ENCODE measurements around the gene NPR2. TPM values are rescaled to one million over a fixed set of nuclear protein-coding genes. Genes with fewer than 3 reads are reported as not detected.
A peak's percentile ranks its signal among the peaks of the same experiment; 100 is the strongest.

The NPR2 gene
- polyA plus RNA-seq, 2 donors: 3.8 to 5.1 TPM

DNA sequence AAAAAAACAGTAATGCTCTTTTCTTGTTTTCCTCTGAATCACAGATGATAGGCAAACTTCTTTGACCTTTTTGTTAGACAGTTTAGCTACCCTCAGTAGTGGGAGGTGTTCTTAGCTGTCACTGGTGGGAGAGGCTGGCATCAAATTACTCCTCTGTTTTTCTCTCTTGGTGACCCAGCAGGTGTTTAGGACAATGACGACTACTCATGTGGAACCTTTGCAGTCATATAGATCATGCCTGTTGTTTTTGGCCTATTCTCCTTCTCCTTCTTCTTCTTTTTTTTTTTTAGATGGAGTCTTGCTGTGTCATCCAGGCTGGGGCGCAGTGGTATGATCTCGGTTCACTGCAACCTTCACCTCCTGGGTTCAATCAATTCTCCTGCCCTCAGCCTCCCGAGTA lies 15.4 kb upstream of the NPR2 start:
- no peak overlapping the region for H3K4me3 ChIP-seq (ENCODE audit: low read depth in 1 of 2, low read length in 2 of 2)
- H3K27me3 ChIP-seq (ENCODE audit: control insufficient read depth in 1 of 2, insufficient read depth in 2 of 2, low read length in 2 of 2): no peaks in the 10 kb centered on the region
- no peaks in the 10 kb centered on the region for H3K9me3 ChIP-seq (ENCODE audit: control insufficient read depth in 2 of 2, insufficient read depth in 1 of 2, low read depth in 1 of 2, low read length in 1 of 2)
- no peaks in the 10 kb centered on the region for H3K4me1 ChIP-seq (ENCODE audit: control insufficient read depth in 2 of 2, insufficient read depth in 2 of 2, low read length in 1 of 2)
- 77 to 85% methylated on average over 4 of the region's 4 CpGs for WGBS, 2 donors
- no peaks in the 10 kb centered on the region for H3K36me3 ChIP-seq (ENCODE audit: control insufficient read depth in 2 of 2, insufficient read depth in 2 of 2, low read length in 1 of 2)
- no peak overlapping the region for H3K27ac ChIP-seq (ENCODE audit: low read depth in 2 of 2, low read length in 1 of 2)

DNA sequence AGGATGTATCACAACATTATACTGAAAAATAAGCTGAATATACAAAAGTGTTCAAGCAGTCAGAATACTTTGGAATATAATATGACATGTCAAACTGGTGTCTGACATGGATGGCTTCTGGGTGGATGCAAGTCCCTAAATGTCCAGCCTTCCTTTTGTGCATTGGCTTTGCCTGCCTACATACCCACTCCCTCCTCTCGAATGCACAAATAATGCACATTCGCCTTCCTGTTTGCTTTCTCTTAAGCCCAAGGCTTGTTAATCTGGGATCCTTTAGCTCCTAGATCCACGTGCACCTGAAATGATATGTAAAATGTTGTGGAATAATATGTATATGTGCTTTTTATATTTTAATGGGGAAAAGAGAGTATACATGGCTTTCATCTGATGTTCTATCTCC lies 12.9 kb upstream of the NPR2 start:
- H3K9me3 ChIP-seq (ENCODE audit: control insufficient read depth in 2 of 2, insufficient read depth in 1 of 2, low read depth in 1 of 2, low read length in 1 of 2): no peaks in the 10 kb centered on the region
- H3K4me1 ChIP-seq (ENCODE audit: control insufficient read depth in 2 of 2, insufficient read depth in 2 of 2, low read length in 1 of 2): no peaks in the 10 kb centered on the region
- 88 to 92% methylated on average over 3 of the region's 3 CpGs for WGBS, 2 donors
- no peaks in the 10 kb centered on the region for H3K27me3 ChIP-seq (ENCODE audit: control insufficient read depth in 1 of 2, insufficient read depth in 2 of 2, low read length in 2 of 2)
- H3K4me3 ChIP-seq (ENCODE audit: low read depth in 1 of 2, low read length in 2 of 2): no peak overlapping the region
- H3K27ac ChIP-seq (ENCODE audit: low read depth in 2 of 2, low read length in 1 of 2): no peak overlapping the region
- H3K36me3 ChIP-seq (ENCODE audit: control insufficient read depth in 2 of 2, insufficient read depth in 2 of 2, low read length in 1 of 2): no peaks in the 10 kb centered on the region

DNA sequence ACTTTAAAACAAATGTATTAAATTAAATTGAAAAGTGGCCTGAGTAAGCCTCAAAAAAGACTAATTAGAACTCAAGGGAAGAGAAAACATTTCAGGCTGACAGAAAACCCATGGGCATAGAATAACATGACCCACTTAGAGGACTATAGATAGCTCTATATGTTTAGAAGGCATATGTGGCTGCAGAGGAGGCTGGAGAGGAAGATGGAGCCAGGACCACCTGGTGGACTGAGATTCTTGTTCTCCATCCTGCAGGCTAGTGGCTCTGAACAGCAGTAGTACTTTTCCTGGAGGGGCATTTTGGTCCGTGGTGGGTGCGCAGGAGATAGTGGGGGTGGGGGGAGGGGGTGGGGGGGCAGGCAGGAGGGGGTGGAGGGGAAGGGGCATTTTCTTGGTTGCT lies 10.3 kb upstream of the NPR2 start:
- Histone ChIP-seq H3K9me3 (ENCODE audit: control insufficient read depth in 2 of 2, insufficient read depth in 1 of 2, low read depth in 1 of 2, low read length in 1 of 2) (no peaks in the 10 kb centered on the region), H3K36me3 (ENCODE audit: control insufficient read depth in 2 of 2, insufficient read depth in 2 of 2, low read length in 1 of 2) (no peaks in the 10 kb centered on the region), H3K4me1 (ENCODE audit: control insufficient read depth in 2 of 2, insufficient read depth in 2 of 2, low read length in 1 of 2) (no peaks in the 10 kb centered on the region), H3K27ac (ENCODE audit: low read depth in 2 of 2, low read length in 1 of 2) (no peak overlapping the region), H3K27me3 (ENCODE audit: control insufficient read depth in 1 of 2, insufficient read depth in 2 of 2, low read length in 2 of 2) (no peaks in the 10 kb centered on the region), H3K4me3 (ENCODE audit: low read depth in 1 of 2, low read length in 2 of 2) (no peak overlapping the region)
- WGBS, 2 donors: 82 to 89% methylated on average over 2 of the region's 2 CpGs

DNA sequence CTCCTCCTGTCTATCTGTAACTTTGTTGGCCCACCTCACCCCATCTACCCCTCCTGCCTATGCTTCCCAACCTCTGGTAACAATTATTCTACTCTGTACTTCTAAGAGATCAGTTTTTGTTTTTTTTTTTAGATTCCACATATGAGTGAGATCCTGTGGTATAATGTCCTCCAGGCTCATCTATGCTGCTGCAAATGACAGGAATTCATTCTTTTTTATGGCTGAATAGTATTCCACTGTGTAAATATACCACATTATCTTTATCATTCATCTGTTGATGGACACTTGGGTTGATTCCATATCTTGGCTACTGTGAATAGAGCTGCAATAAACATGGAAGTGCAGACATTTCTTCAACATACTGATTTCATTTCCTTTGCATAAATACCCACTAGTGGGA lies 8.0 kb upstream of the NPR2 start:
- Histone ChIP-seq H3K27ac (ENCODE audit: low read depth in 2 of 2, low read length in 1 of 2) (no peak overlapping the region), H3K27me3 (ENCODE audit: control insufficient read depth in 1 of 2, insufficient read depth in 2 of 2, low read length in 2 of 2) (no peaks in the 10 kb centered on the region), H3K4me1 (ENCODE audit: control insufficient read depth in 2 of 2, insufficient read depth in 2 of 2, low read length in 1 of 2) (no peaks in the 10 kb centered on the region), H3K36me3 (ENCODE audit: control insufficient read depth in 2 of 2, insufficient read depth in 2 of 2, low read length in 1 of 2) (no peaks in the 10 kb centered on the region), H3K9me3 (ENCODE audit: control insufficient read depth in 2 of 2, insufficient read depth in 1 of 2, low read depth in 1 of 2, low read length in 1 of 2) (no peaks in the 10 kb centered on the region), H3K4me3 (ENCODE audit: low read depth in 1 of 2, low read length in 2 of 2) (no peak overlapping the region)

DNA sequence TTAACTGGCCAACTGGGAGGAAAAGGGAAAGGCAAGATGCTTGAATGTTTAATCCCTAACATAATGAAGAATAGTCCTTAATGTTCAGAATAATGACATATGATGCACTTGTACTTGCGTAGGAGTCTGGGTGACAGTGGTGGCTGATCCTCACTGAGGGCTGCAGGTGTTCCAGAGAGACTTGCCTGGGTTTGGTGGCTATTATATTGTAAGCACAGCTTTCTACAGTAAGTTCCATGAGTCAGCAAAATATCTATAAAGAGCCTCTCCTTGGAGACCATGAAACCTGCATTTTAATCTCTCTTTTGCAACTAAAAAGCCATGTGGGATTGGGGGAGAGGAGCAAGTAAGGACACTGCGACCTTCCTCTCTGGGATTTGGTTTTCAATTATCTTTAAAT lies 1.9 kb upstream of the NPR2 start:
- WGBS, 2 donors: 90 to 93% methylated on average over 2 of the region's 2 CpGs
- H3K27me3 ChIP-seq (ENCODE audit: control insufficient read depth in 1 of 2, insufficient read depth in 2 of 2, low read length in 2 of 2): no peaks in the 10 kb centered on the region
- H3K4me1 ChIP-seq (ENCODE audit: control insufficient read depth in 2 of 2, insufficient read depth in 2 of 2, low read length in 1 of 2): no peaks in the 10 kb centered on the region
- H3K4me3 ChIP-seq (ENCODE audit: low read depth in 1 of 2, low read length in 2 of 2): no peak overlapping the region
- no peak overlapping the region for H3K27ac ChIP-seq (ENCODE audit: low read depth in 2 of 2, low read length in 1 of 2)
- no peaks in the 10 kb centered on the region for H3K9me3 ChIP-seq (ENCODE audit: control insufficient read depth in 2 of 2, insufficient read depth in 1 of 2, low read depth in 1 of 2, low read length in 1 of 2)
- no peaks in the 10 kb centered on the region for H3K36me3 ChIP-seq (ENCODE audit: control insufficient read depth in 2 of 2, insufficient read depth in 2 of 2, low read length in 1 of 2)

DNA sequence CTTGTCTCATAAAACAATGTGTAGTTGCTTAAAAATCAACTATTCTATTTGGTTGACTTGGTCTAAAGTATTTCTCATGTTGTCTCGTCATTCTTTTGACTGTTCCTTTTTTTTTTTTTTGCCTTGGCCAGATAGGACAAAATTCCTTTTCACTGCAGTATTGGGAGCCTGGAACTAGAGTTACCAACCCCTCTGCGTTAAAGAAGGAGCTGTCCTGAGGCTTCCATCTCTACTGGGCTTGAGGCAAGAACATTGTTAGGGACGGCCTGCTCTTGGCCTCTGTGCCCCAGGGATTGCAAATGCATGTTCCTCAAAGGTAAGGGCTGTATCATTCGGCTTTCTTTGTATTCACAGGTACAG lies 1.4 kb upstream of the NPR2 start:
- Histone ChIP-seq H3K4me3 (ENCODE audit: low read depth in 1 of 2, low read length in 2 of 2) (no peak overlapping the region), H3K27ac (ENCODE audit: low read depth in 2 of 2, low read length in 1 of 2) (no peak overlapping the region)
- 33 to 35% methylated on average over 4 of the region's 4 CpGs for WGBS, 2 donors

DNA sequence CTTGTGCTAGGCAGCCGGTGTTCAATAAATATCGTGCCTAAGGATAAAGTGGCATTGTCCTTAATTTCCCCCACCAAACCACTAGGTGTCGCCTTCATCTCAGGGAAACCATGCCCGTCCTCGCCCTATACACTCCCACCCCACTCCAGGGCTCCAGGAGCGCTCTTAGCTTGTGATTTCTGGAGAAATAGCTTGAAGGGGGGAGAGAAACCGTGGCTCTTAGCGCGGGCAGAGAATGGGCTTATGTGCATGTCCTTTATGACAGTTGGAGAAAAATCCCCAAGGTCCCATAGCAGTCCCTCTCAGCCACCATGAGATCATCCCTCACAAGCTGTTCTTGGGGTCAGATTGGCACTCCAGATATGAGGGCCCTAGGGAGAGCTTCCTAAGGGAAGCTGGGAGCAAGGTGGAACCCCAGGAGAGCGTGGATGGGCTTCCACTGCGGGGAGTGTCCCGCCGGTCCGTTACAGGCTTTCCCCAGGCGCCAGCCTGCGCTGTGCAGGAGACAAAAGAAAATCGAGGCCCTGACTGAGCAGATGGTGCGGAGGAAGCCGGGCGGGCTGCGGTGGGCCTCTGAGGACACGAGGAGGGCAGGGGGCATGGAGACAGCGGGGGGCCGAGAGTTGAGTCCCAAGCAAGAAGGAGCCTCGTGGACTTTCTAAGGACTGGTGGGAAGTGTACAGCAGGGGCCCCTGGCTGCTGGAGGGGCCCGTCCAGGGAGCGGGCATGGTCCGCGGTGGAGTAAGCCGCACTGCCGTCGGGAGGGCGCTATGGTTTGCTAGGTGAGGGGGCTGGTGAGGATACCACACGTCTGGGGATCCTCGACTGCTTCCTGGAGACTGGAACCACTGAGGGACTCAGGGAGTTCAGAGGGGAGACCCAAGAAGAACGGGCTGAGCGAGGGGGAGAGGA lies 750 bp upstream of the NPR2 start:
- no peak overlapping the region for H3K4me3 ChIP-seq (ENCODE audit: low read depth in 1 of 2, low read length in 2 of 2)
- peak overlapping the region; percentile 73 to 76 for H3K27ac ChIP-seq (ENCODE audit: low read depth in 2 of 2, low read length in 1 of 2)
- WGBS, 2 donors: 39 to 41% methylated on average over 37 of the region's 37 CpGs
- H3K4me1 ChIP-seq (ENCODE audit: control insufficient read depth in 2 of 2, insufficient read depth in 2 of 2, low read length in 1 of 2): no peaks in the 10 kb centered on the region
- H3K9me3 ChIP-seq (ENCODE audit: control insufficient read depth in 2 of 2, insufficient read depth in 1 of 2, low read depth in 1 of 2, low read length in 1 of 2): no peaks in the 10 kb centered on the region
- H3K27me3 ChIP-seq (ENCODE audit: control insufficient read depth in 1 of 2, insufficient read depth in 2 of 2, low read length in 2 of 2): no peaks in the 10 kb centered on the region
- H3K36me3 ChIP-seq (ENCODE audit: control insufficient read depth in 2 of 2, insufficient read depth in 2 of 2, low read length in 1 of 2): no peaks in the 10 kb centered on the region

More for the DNA sequence above, 1.4 kb upstream of the NPR2 start:
- Histone ChIP-seq H3K4me1 (ENCODE audit: control insufficient read depth in 2 of 2, insufficient read depth in 2 of 2, low read length in 1 of 2) (no peaks in the 10 kb centered on the region), H3K9me3 (ENCODE audit: control insufficient read depth in 2 of 2, insufficient read depth in 1 of 2, low read depth in 1 of 2, low read length in 1 of 2) (no peaks in the 10 kb centered on the region), H3K36me3 (ENCODE audit: control insufficient read depth in 2 of 2, insufficient read depth in 2 of 2, low read length in 1 of 2) (no peaks in the 10 kb centered on the region), H3K27me3 (ENCODE audit: control insufficient read depth in 1 of 2, insufficient read depth in 2 of 2, low read length in 2 of 2) (no peaks in the 10 kb centered on the region)

DNA sequence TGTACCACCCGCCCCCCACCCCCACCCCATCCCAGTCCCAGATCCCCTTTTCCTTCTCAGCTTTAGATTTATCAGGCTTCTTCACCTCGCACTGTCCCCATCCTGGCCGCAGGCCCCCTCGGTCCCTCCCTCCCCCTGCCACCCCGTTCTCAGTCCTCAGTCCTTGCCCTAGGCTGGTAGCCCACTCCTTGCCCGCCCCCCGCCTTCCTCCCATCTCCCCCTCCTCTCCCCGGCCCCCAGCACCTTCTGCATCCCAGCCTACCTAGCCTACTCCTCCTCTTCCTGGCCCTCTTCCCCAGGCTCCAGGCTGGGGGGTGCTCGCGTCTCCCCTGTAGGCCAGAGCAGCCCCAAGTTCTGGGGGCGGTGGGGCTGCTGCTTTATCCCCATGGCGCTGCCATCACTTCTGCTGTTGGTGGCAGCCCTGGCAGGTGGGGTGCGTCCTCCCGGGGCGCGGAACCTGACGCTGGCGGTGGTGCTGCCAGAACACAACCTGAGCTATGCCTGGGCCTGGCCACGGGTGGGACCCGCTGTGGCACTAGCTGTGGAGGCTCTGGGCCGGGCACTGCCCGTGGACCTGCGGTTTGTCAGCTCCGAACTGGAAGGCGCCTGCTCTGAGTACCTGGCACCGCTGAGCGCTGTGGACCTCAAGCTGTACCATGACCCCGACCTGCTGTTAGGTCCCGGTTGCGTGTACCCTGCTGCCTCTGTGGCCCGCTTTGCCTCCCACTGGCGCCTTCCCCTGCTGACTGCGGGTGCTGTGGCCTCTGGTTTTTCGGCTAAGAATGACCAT lies 828 bp downstream of the NPR2 start:
- 83 to 86% methylated on average over 32 to 34 of the region's 34 CpGs for WGBS, 2 donors
- no peaks in the 10 kb centered on the region for H3K27me3 ChIP-seq (ENCODE audit: control insufficient read depth in 1 of 2, insufficient read depth in 2 of 2, low read length in 2 of 2)
- no peak overlapping the region for H3K4me3 ChIP-seq (ENCODE audit: low read depth in 1 of 2, low read length in 2 of 2)
- H3K4me1 ChIP-seq (ENCODE audit: control insufficient read depth in 2 of 2, insufficient read depth in 2 of 2, low read length in 1 of 2): no peaks in the 10 kb centered on the region
- no peaks in the 10 kb centered on the region for H3K9me3 ChIP-seq (ENCODE audit: control insufficient read depth in 2 of 2, insufficient read depth in 1 of 2, low read depth in 1 of 2, low read length in 1 of 2)
- no peaks in the 10 kb centered on the region for H3K36me3 ChIP-seq (ENCODE audit: control insufficient read depth in 2 of 2, insufficient read depth in 2 of 2, low read length in 1 of 2)
- H3K27ac ChIP-seq (ENCODE audit: low read depth in 2 of 2, low read length in 1 of 2): no peak overlapping the region

DNA sequence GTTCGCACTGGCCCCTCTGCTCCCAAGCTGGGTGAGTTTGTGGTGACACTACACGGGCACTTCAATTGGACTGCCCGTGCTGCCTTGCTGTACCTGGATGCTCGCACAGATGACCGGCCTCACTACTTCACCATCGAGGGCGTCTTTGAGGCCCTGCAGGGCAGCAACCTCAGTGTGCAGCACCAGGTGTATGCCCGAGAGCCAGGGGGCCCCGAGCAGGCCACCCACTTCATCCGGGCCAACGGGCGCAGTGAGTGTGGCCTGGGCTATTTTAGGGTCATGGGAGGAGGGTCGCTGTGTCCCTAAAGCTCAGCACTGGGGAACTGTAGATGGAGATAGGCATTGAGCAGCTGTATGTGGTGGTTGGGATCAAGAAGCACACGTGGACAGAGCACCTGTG lies 1.4 kb downstream of the NPR2 start:
- Histone ChIP-seq H3K27me3 (ENCODE audit: control insufficient read depth in 1 of 2, insufficient read depth in 2 of 2, low read length in 2 of 2) (no peaks in the 10 kb centered on the region), H3K36me3 (ENCODE audit: control insufficient read depth in 2 of 2, insufficient read depth in 2 of 2, low read length in 1 of 2) (no peaks in the 10 kb centered on the region), H3K27ac (ENCODE audit: low read depth in 2 of 2, low read length in 1 of 2) (no peak overlapping the region), H3K4me3 (ENCODE audit: low read depth in 1 of 2, low read length in 2 of 2) (no peak overlapping the region), H3K9me3 (ENCODE audit: control insufficient read depth in 2 of 2, insufficient read depth in 1 of 2, low read depth in 1 of 2, low read length in 1 of 2) (no peaks in the 10 kb centered on the region), H3K4me1 (ENCODE audit: control insufficient read depth in 2 of 2, insufficient read depth in 2 of 2, low read length in 1 of 2) (no peaks in the 10 kb centered on the region)
- 91 to 95% methylated on average over 14 of the region's 14 CpGs for WGBS, 2 donors
